SJCRH30 (cell line): Measurements from ENCODE around the gene HMX1. TPM values are rescaled to one million over a fixed set of nuclear protein-coding genes. Genes with fewer than 3 reads are reported as not detected.

Experiments used
- DNase-seq, 2 experiments: peaks; one replicate each; pipeline ENCODE4 v3.0.0-alpha.2; 2015 to 2020
- H3K27ac ChIP-seq: fragments of 250-450 bp; sonication (Bioruptor Pico); 2 replicates; pipeline ENCODE4 v1.5.1; 2020; ENCODE audit warnings: mild to moderate bottlenecking, moderate library complexity
- H3K27me3 ChIP-seq: fragments of 250-450 bp; sonication (Bioruptor Pico); 2 replicates; pipeline ENCODE4 v1.5.1; 2020; ENCODE audit warnings: mild to moderate bottlenecking, moderate library complexity
- H3K36me3 ChIP-seq: fragments of 250-450 bp; sonication (Bioruptor Pico); 2 replicates; pipeline ENCODE4 v1.5.1; 2020; ENCODE audit warnings: mild to moderate bottlenecking, moderate library complexity
- H3K4me1 ChIP-seq: fragments of 250-450 bp; sonication (Bioruptor Pico); 2 replicates; pipeline ENCODE4 v1.5.1; 2020; ENCODE audit warnings: mild to moderate bottlenecking, moderate library complexity
- H3K4me3 ChIP-seq: fragments of 250-450 bp; sonication (Bioruptor Pico); 2 replicates; pipeline ENCODE4 v1.5.1; 2020; ENCODE audit warnings: mild to moderate bottlenecking, moderate library complexity
- H3K9me3 ChIP-seq: fragments of 250-450 bp; sonication (Bioruptor Pico); replicated peaks from 2 replicates; pipeline ENCODE4 v1.5.1; 2020; ENCODE audit warnings: mild to moderate bottlenecking, moderate library complexity
- total RNA-seq: library from RNA; depleted of rRNA; stranded (reverse); fragments of >200 nt; shearing (Covaris generic); gene quantifications from 2 replicates; pipeline ENCODE4 v1.2.3, GENCODE V29; 2014

The HMX1 gene
- total RNA-seq, 1 experiment from 2014 or later = not detected

GRCh38 chr4:8840816-8841455 lies 30.7 kb downstream of the HMX1 start:
- H3K27ac ChIP-seq = no peak overlapping the region
- no peak for DNase-seq
- H3K4me1 ChIP-seq = no peaks in the 10 kb centered on the region
- H3K27me3 ChIP-seq = 0 out of 2 replicates have a peak, but pooled peaks cover 8% of the 10 kb centered on the region
- no peaks in the 10 kb centered on the region for H3K9me3 ChIP-seq
- no peak overlapping the region for H3K4me3 ChIP-seq
- no peaks in the 10 kb centered on the region for H3K36me3 ChIP-seq

GRCh38 chr4:8840006-8840793 lies 31.4 kb downstream of the HMX1 start:
- Histone ChIP-seq H3K4me1 (no peaks in the 10 kb centered on the region), H3K27ac (no peak overlapping the region), H3K27me3 (0 out of 2 replicates have a peak, but pooled peaks cover 6% of the 10 kb centered on the region), H3K9me3 (no peaks in the 10 kb centered on the region), H3K36me3 (no peaks in the 10 kb centered on the region), H3K4me3 (no peak overlapping the region)
- no peak for DNase-seq

GRCh38 chr4:8838961-8839431 lies 32.6 kb downstream of the HMX1 start:
- Histone ChIP-seq H3K9me3 (no peaks in the 10 kb centered on the region), H3K4me1 (no peaks in the 10 kb centered on the region), H3K27ac (no peak overlapping the region), H3K27me3 (0 out of 2 replicates have a peak, but pooled peaks cover 3% of the 10 kb centered on the region), H3K4me3 (no peak overlapping the region), H3K36me3 (no peaks in the 10 kb centered on the region)
- DNase-seq = no peak

- no peaks in the 10 kb centered on the region for H3K4me1 ChIP-seq
- DNase-seq = no peak
- no peak overlapping the region for H3K4me3 ChIP-seq
- H3K27ac ChIP-seq = no peak overlapping the region
- peaks cover 4% of the 10 kb centered on the region for H3K27me3 ChIP-seq
- H3K9me3 ChIP-seq = no peaks in the 10 kb centered on the region
- no peaks in the 10 kb centered on the region for H3K36me3 ChIP-seq
Observed at GRCh38 chr4:8838296-8838960, 33.2 kb downstream of the HMX1 start.

- Histone ChIP-seq H3K4me1 (no peaks in the 10 kb centered on the region), H3K27me3 (peaks cover 14% of the 10 kb centered on the region), H3K9me3 (no peaks in the 10 kb centered on the region), H3K4me3 (no peak overlapping the region), H3K27ac (no peak overlapping the region), H3K36me3 (no peaks in the 10 kb centered on the region)
- DNase-seq = no peak
Observed at GRCh38 chr4:8837181-8837841, 34.3 kb downstream of the HMX1 start.

- H3K27ac ChIP-seq = no peak overlapping the region
- H3K9me3 ChIP-seq = no peaks in the 10 kb centered on the region
- no peaks in the 10 kb centered on the region for H3K36me3 ChIP-seq
- no peak overlapping the region for H3K4me3 ChIP-seq
- peaks cover 16% of the 10 kb centered on the region for H3K27me3 ChIP-seq
- DNase-seq = no peak
- H3K4me1 ChIP-seq = no peaks in the 10 kb centered on the region
Observed at GRCh38 chr4:8836664-8837171, 34.9 kb downstream of the HMX1 start.

- no peak for DNase-seq
- Histone ChIP-seq H3K27ac (no peak overlapping the region), H3K36me3 (no peaks in the 10 kb centered on the region), H3K9me3 (no peaks in the 10 kb centered on the region), H3K4me1 (no peaks in the 10 kb centered on the region), H3K27me3 (peaks cover 22% of the 10 kb centered on the region), H3K4me3 (no peak overlapping the region)
Observed at GRCh38 chr4:8835521-8836365, 35.9 kb downstream of the HMX1 start.

GRCh38 chr4:8834681-8835220 lies 36.9 kb downstream of the HMX1 start:
- H3K4me3 ChIP-seq = no peak overlapping the region
- H3K9me3 ChIP-seq = no peaks in the 10 kb centered on the region
- DNase-seq = no peak
- H3K27ac ChIP-seq = no peak overlapping the region
- no peaks in the 10 kb centered on the region for H3K4me1 ChIP-seq
- peaks cover 22% of the 10 kb centered on the region for H3K27me3 ChIP-seq
- H3K36me3 ChIP-seq = no peaks in the 10 kb centered on the region

GRCh38 chr4:8832113-8832915 lies 39.3 kb downstream of the HMX1 start:
- no peak for DNase-seq
- Histone ChIP-seq H3K27ac (no peak overlapping the region), H3K9me3 (peaks cover 3% of the 10 kb centered on the region; the same call in 1 of the 2 replicates), H3K4me3 (no peak overlapping the region), H3K27me3 (peaks cover 22% of the 10 kb centered on the region), H3K36me3 (no peaks in the 10 kb centered on the region), H3K4me1 (no peaks in the 10 kb centered on the region)

- H3K4me1 ChIP-seq = no peaks in the 10 kb centered on the region
- no peaks in the 10 kb centered on the region for H3K36me3 ChIP-seq
- H3K9me3 ChIP-seq = peaks cover 3% of the 10 kb centered on the region; the same call in 1 of the 2 replicates
- H3K4me3 ChIP-seq = no peak overlapping the region
- DNase-seq = no peak
- no peak overlapping the region for H3K27ac ChIP-seq
- H3K27me3 ChIP-seq = peaks cover 20% of the 10 kb centered on the region
Observed at GRCh38 chr4:8831221-8832112, 40.2 kb downstream of the HMX1 start.

- Histone ChIP-seq H3K27ac (no peak overlapping the region), H3K9me3 (peaks cover 3% of the 10 kb centered on the region; the same call in 1 of the 2 replicates), H3K36me3 (no peaks in the 10 kb centered on the region), H3K27me3 (peaks cover 19% of the 10 kb centered on the region), H3K4me1 (no peaks in the 10 kb centered on the region), H3K4me3 (no peak overlapping the region)
- DNase-seq = no peak
Observed at GRCh38 chr4:8830611-8831200, 40.9 kb downstream of the HMX1 start.

GRCh38 chr4:8830056-8830455 lies 41.6 kb downstream of the HMX1 start:
- H3K36me3 ChIP-seq = peaks cover under 1% of the 10 kb centered on the region; the same call in 1 of the 2 replicates
- DNase-seq = no peak
- H3K4me3 ChIP-seq = no peak overlapping the region
- peaks cover 3% of the 10 kb centered on the region; the same call in 1 of the 2 replicates for H3K9me3 ChIP-seq
- H3K27me3 ChIP-seq = peaks cover 19% of the 10 kb centered on the region
- no peaks in the 10 kb centered on the region for H3K4me1 ChIP-seq
- no peak overlapping the region for H3K27ac ChIP-seq
